Pancreas (tissue), 10 donors: ENCODE data around the gene PROZ. TPM values are rescaled to one million over a fixed set of nuclear protein-coding genes. Genes with fewer than 3 reads are reported as not detected.

ENCODE experiments used
- ATAC-seq, 4 donors: fragments of 200-7000 bp; cut with Tn5 transposase; one replicate each; pipeline versions ENCODE4 v1.8.0 to v1.9.1; 2020; ENCODE audit warnings: mild to moderate bottlenecking in 4 of 4, moderate library complexity in 4 of 4
- DNase-seq, 6 donors: peaks; one replicate each; pipeline ENCODE4 v3.0.0-alpha.2; 2020
- FAIRE-seq: peaks from 2 replicates; lab custom pipeline; 2012; peaks lifted over from hg19 to GRCh38; lab: Jason Lieb, UNC
- H3K27ac ChIP-seq, 4 donors: fragments of 200-600 bp; sonication (generic); 1 replicate in 3 of 4; 2 replicates in 1 of 4; pipeline versions ENCODE4 v1.5.0 to v1.8.0; 2020
- H3K27me3 ChIP-seq, 4 donors: fragments of 200-600 bp; one replicate each; pipeline ENCODE4 v1.8.0; 2021
- H3K36me3 ChIP-seq, 3 donors: fragments of 200-600 bp; sonication (generic) in 1 of 3; one replicate each; pipeline versions ENCODE4 v1.5.0 to v1.8.0; 2020 to 2021
- H3K4me1 ChIP-seq, 3 donors: fragments of 200-600 bp; one replicate each; pipeline ENCODE4 v1.8.0; 2021
- H3K4me3 ChIP-seq, 4 donors: fragments of 200-600 bp; sonication (generic) in 2 of 4; one replicate each; pipeline versions ENCODE4 v1.5.0 to v1.8.0; 2020 to 2021
- H3K9me3 ChIP-seq, 4 donors: fragments of 200-600 bp; one replicate each; pipeline ENCODE4 v1.8.0; 2021
- CTCF ChIP-seq, 4 donors: fragments of 200-600 bp; sonication (generic) in 3 of 4; IDR thresholded peaks; one replicate each; pipeline versions ENCODE4 v1.5.0 to v1.8.0; 2021; ENCODE audit warnings: antibody characterized with exemption in 4 of 4
- WGBS, 2 donors: extraction: QIAGEN DNeasy Blood & Tissue Kit; methylation state at CpG; one replicate each; pipeline ENCODE4 v1.1.7; 2013; 5-methylcytosine and 5-hydroxymethylcytosine counted together
- intact Hi-C, 3 donors: fragments of 100-400 bp; cut with DNase I; formaldehyde crosslinking; loops; one replicate each; pipeline versions ENCODE4 v1.11.1 to v1.14.2; 2022
- polyA plus RNA-seq, 2 donors: library from polyadenylated mRNA; stranded (reverse); fragments of 200-250 nt; gene quantifications; one replicate each; pipeline ENCODE4 v1.2.3, GENCODE V29; 2013
- total RNA-seq, 6 donors: library from RNA; stranded (reverse); fragmentation: NEBNext Ultra II Directional in 4 of 6; extraction: Animal tissue kit (Norgen Biotek cat#: 25700) in 4 of 6; gene quantifications; one replicate each; pipeline versions ENCODE4 v1.2.1 to v1.2.4, GENCODE V29; 2021 to 2023
- donor health status: healthy with polysubstance abuse.
- donor health status: DM: no; HTN: no; CAD: no; lungs with moderate emphysema.
- donor health status: DM: no; HTN: no; CAD: no.
- donor health status: control.
- donor health status: control.
- donor health status: Bipolar disorder and iron deficiency.
- donor health status: DM: yes; HTN: yes; CAD: no.
- donor health status: DM: no; HTN: no; CAD: no.
- donor health status: DM: no; HTN: no; CAD: no.
- donor health status: DM: yes; HTN: yes; CAD: no.

PROZ gene
- total and polyA plus RNA-seq, 8 donors: 0.05 TPM; not detected in 7

GRCh38 chr13:113155201-113155600 is 3.2 kb upstream of the PROZ start:
- ATAC-seq: no peak
- TF ChIP-seq CTCF (IDR thresholded peaks at IDR 0.05): no peak
- intact Hi-C loops: no loop called here
- H3K9me3 ChIP-seq: no peaks in the 10 kb centered on the region
- H3K27ac ChIP-seq: no peak overlapping the region
- H3K36me3 ChIP-seq: no peaks in the 10 kb centered on the region
- FAIRE-seq: no peak
- WGBS, 2 donors: 88 to 94% methylated on average over 3 of the region's 3 CpGs
- no peak overlapping the region for H3K4me3 ChIP-seq
- no peaks in the 10 kb centered on the region for H3K27me3 ChIP-seq
- DNase-seq: no peak
- peaks cover 0 to 7% (median 5%) of the 10 kb centered on the region in 3 donors for H3K4me1 ChIP-seq

- Histone ChIP-seq H3K4me3 (no peak overlapping the region), H3K27ac (no peak overlapping the region), H3K4me1 (peaks cover 0 to 7% (median 5%) of the 10 kb centered on the region in 3 donors), H3K36me3 (no peaks in the 10 kb centered on the region), H3K27me3 (no peaks in the 10 kb centered on the region), H3K9me3 (no peaks in the 10 kb centered on the region)
- DNase-seq (no peak), FAIRE-seq (no peak), ATAC-seq (no peak)
- TF ChIP-seq CTCF (IDR thresholded peaks at IDR 0.05): no peak
- intact Hi-C loops: no loop called here
- 81 to 90% methylated on average over 9 of the region's 9 CpGs for WGBS, 2 donors
Measured at GRCh38 chr13:113155982-113156655, 2.3 kb upstream of the PROZ start.

- WGBS, 2 donors: 70% methylated on average over 12 of the region's 12 CpGs
- no peak for ATAC-seq
- DNase-seq: no peak
- Histone ChIP-seq H3K36me3 (no peaks in the 10 kb centered on the region), H3K27me3 (no peaks in the 10 kb centered on the region), H3K27ac (no peak overlapping the region), H3K4me1 (peaks cover 0 to 7% (median 5%) of the 10 kb centered on the region in 3 donors), H3K9me3 (no peaks in the 10 kb centered on the region), H3K4me3 (no peak overlapping the region)
- TF ChIP-seq CTCF (IDR thresholded peaks at IDR 0.05): no peak
- no peak for FAIRE-seq
- intact Hi-C loops: no loop called here
Measured at GRCh38 chr13:113157206-113157928, 1.1 kb upstream of the PROZ start.

- no peaks in the 10 kb centered on the region for H3K4me1 ChIP-seq
- intact Hi-C loops: no loop called here
- TF ChIP-seq CTCF (IDR thresholded peaks at IDR 0.05): no peak
- 77 to 94% methylated on average over 7 of the region's 7 CpGs for WGBS, 2 donors
- no peak overlapping the region for H3K27ac ChIP-seq
- H3K27me3 ChIP-seq: no peaks in the 10 kb centered on the region
- ATAC-seq (no peak), DNase-seq (no peak), FAIRE-seq (no peak)
- no peaks in the 10 kb centered on the region for H3K9me3 ChIP-seq
- no peak overlapping the region for H3K4me3 ChIP-seq
- H3K36me3 ChIP-seq: no peaks in the 10 kb centered on the region
Measured at GRCh38 chr13:113158946-113159345, 498 bp downstream of the PROZ start.

- H3K9me3 ChIP-seq: no peaks in the 10 kb centered on the region
- H3K4me1 ChIP-seq: no peaks in the 10 kb centered on the region
- no peak for TF ChIP-seq CTCF (IDR thresholded peaks at IDR 0.05)
- no peaks in the 10 kb centered on the region for H3K36me3 ChIP-seq
- FAIRE-seq (no peak), DNase-seq (no peak), ATAC-seq (no peak)
- 86 to 89% methylated on average over 20 of the region's 20 CpGs for WGBS, 2 donors
- H3K27ac ChIP-seq: no peak overlapping the region
- no peaks in the 10 kb centered on the region for H3K27me3 ChIP-seq
- intact Hi-C loops: no loop called here
- no peak overlapping the region for H3K4me3 ChIP-seq
Measured at GRCh38 chr13:113159701-113160100, 1.3 kb downstream of the PROZ start.
